Measurements from ENCODE around the gene ITK.

GRCh38 chr5:157193699-157194424, 13.2 kb downstream of the ITK start:
- no peak for TF ChIP-seq POLR2A (IDR thresholded peaks at IDR 0.05)
- TF ChIP-seq, protein P1, sequence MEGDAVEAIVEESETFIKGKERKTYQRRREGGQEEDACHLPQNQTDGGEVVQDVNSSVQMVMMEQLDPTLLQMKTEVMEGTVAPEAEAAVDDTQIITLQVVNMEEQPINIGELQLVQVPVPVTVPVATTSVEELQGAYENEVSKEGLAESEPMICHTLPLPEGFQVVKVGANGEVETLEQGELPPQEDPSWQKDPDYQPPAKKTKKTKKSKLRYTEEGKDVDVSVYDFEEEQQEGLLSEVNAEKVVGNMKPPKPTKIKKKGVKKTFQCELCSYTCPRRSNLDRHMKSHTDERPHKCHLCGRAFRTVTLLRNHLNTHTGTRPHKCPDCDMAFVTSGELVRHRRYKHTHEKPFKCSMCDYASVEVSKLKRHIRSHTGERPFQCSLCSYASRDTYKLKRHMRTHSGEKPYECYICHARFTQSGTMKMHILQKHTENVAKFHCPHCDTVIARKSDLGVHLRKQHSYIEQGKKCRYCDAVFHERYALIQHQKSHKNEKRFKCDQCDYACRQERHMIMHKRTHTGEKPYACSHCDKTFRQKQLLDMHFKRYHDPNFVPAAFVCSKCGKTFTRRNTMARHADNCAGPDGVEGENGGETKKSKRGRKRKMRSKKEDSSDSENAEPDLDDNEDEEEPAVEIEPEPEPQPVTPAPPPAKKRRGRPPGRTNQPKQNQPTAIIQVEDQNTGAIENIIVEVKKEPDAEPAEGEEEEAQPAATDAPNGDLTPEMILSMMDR (IDR thresholded peaks at IDR 0.05), result no peak
